Epithelial cell of esophagus (primary cell): ENCODE results near the gene TEX14.

Experiments used
- DNase-seq: peaks from one replicate; pipeline ENCODE4 v3.0.0; 2010; ENCODE audit warnings: low read depth
- H3K4me3 ChIP-seq: 2 replicates; pipeline ENCODE4 v1.5.1; 2011; ENCODE audit warnings: mild to moderate bottlenecking, low read length, control low read depth
- CTCF ChIP-seq: IDR thresholded peaks from 2 replicates; pipeline ENCODE4 v1.5.1; 2011; ENCODE audit warnings: low read depth, mild to moderate bottlenecking, low read length, control low read depth, inconsistent platforms; ENCODE audit not compliant: insufficient read depth; ENCODE audit errors: missing control alignments

Gene TEX14

GRCh38 chr17:58576679-58577367 is 115.0 kb downstream of the TEX14 start:
- H3K4me3 ChIP-seq, result no peak overlapping the region
- DNase-seq, result peak; percentile 88
- TF ChIP-seq CTCF, result no peak

GRCh38 chr17:58575511-58575910 is 116.3 kb downstream of the TEX14 start:
- DNase-seq, result peak; percentile 93
- H3K4me3 ChIP-seq, result no peak overlapping the region
- no peak for TF ChIP-seq CTCF

- H3K4me3 ChIP-seq, result no peak overlapping the region
- DNase-seq, result no peak
- no peak for TF ChIP-seq CTCF
Observed at GRCh38 chr17:58574025-58574424, 117.8 kb downstream of the TEX14 start.

- no peak for TF ChIP-seq CTCF
- no peak overlapping the region for H3K4me3 ChIP-seq
- no peak for DNase-seq
Observed at GRCh38 chr17:58572846-58573245, 119.0 kb downstream of the TEX14 start.

GRCh38 chr17:58570758-58571157 is 121.1 kb downstream of the TEX14 start:
- no peak for DNase-seq
- H3K4me3 ChIP-seq, result no peak overlapping the region
- TF ChIP-seq CTCF, result no peak

- DNase-seq, result no peak
- no peak overlapping the region for H3K4me3 ChIP-seq
- TF ChIP-seq CTCF, result no peak
Observed at GRCh38 chr17:58569196-58569595, 122.6 kb downstream of the TEX14 start.
